ENCODE results near the gene TMEM204. TPM values are rescaled to one million over a fixed set of nuclear protein-coding genes. Genes with fewer than 3 reads are reported as not detected.

Gene TMEM204
- total and polyA plus RNA-seq, 10 of the 15 experiments (the other 5 are each of a cell fraction or from before 2014, with no cell fraction given) = 0.05 to 0.30 (median 0.18) TPM; not detected in 7

DNA sequence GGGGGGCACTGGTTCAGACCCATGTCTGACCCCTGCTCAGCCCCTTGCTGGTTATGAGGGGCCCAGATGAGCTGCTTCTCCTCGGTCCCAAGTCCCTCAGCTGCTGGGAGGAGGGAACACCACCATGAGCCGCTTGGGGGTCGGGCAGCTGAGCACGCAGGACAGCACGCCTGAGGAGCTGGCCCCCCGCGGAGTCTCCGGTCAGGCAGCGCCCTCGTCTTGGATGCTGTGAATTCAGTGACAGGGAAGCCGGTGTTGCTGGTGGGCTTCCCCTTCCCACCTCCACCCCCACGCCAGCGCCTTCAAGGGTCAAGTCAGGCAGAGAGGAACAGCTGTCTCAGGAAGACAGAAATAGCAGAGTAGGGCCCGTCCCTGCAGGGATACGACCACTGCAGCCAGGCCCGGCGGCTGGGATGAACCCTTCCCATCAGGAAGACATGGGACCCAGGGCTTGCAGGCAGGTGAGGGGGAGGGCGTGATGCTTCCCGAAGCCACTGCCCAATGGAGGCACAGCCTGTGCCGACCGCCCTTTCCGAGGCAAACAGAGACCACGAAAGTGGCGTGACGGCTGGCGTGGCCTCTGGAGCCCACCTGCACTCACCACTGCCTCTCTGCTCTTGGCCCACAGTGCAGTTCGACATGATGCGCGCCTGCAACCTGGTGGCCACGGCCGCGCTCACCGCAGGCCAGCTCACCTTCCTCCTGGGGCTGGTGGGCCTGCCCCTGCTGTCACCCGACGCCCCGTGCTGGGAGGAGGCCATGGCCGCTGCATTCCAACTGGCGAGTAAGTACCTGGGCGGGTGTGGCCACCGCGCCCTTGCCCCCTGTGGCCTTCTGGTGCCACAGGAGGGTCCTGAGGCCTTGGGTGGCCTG is 8.1 kb downstream of the TMEM204 start:
- H2AFZ ChIP-seq (ENCODE audit: control insufficient read depth, low read depth, low read length) = no peak overlapping the region
- no peak overlapping the region for H3K27ac ChIP-seq (ENCODE audit: control insufficient read depth, insufficient read depth)
- in situ Hi-C loops (cut with MboI) (no loop called here), intact Hi-C loops (cut with micrococcal nuclease; ENCODE audit: unreplicated experiment) (no loop called here)
- RAD21 ChIA-PET (ENCODE audit: unreplicated experiment) = no interaction called here
- SMC1A ChIA-PET (ENCODE audit: uncharacterized antibody, unreplicated experiment) = no interaction called here
- DNase-seq (ENCODE audit: low read depth, low spot score) = no peak
- no peak for FAIRE-seq
- H3K4me1 ChIP-seq (ENCODE audit: control insufficient read depth, insufficient read depth, low read length) = peaks cover 14% of the 10 kb centered on the region
- POLR2A ChIA-PET = no interaction called here
- no peaks in the 10 kb centered on the region for H4K20me1 ChIP-seq (ENCODE audit: control insufficient read depth, insufficient read depth)
- H3K79me2 ChIP-seq (ENCODE audit: control insufficient read depth, insufficient read depth, low read length) = no peaks in the 10 kb centered on the region
- no peaks in the 10 kb centered on the region for H3K27me3 ChIP-seq (replicated peaks in 1 of 2; ENCODE audit: control insufficient read depth in 2 of 2, insufficient read depth in 2 of 2, low read length in 1 of 2)
- BruUV-seq (replicated peaks) = no TSS peak
- TF ChIP-seq ZZZ3 (IDR thresholded peaks at IDR 0.05; ENCODE audit: control insufficient read depth, insufficient read length, low read depth) = no peak
- TF ChIP-seq BMI1 (IDR thresholded peaks at IDR 0.05; ENCODE audit: borderline replicate concordance) = no peak
- TF ChIP-seq, protein P1, sequence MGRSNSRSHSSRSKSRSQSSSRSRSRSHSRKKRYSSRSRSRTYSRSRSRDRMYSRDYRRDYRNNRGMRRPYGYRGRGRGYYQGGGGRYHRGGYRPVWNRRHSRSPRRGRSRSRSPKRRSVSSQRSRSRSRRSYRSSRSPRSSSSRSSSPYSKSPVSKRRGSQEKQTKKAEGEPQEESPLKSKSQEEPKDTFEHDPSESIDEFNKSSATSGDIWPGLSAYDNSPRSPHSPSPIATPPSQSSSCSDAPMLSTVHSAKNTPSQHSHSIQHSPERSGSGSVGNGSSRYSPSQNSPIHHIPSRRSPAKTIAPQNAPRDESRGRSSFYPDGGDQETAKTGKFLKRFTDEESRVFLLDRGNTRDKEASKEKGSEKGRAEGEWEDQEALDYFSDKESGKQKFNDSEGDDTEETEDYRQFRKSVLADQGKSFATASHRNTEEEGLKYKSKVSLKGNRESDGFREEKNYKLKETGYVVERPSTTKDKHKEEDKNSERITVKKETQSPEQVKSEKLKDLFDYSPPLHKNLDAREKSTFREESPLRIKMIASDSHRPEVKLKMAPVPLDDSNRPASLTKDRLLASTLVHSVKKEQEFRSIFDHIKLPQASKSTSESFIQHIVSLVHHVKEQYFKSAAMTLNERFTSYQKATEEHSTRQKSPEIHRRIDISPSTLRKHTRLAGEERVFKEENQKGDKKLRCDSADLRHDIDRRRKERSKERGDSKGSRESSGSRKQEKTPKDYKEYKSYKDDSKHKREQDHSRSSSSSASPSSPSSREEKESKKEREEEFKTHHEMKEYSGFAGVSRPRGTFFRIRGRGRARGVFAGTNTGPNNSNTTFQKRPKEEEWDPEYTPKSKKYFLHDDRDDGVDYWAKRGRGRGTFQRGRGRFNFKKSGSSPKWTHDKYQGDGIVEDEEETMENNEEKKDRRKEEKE (IDR thresholded peaks at IDR 0.05) = no peak
- no peak for TF ChIP-seq CEBPB (IDR thresholded peaks at IDR 0.05; ENCODE audit: borderline replicate concordance in 1 of 2, low read depth in 2 of 2, low read length in 2 of 2)
- TF ChIP-seq NR2C1 (IDR thresholded peaks at IDR 0.05) = no peak
- TF ChIP-seq MTA2 (IDR thresholded peaks at IDR 0.05; ENCODE audit: low read depth) = no peak
- TF ChIP-seq, protein P2, sequence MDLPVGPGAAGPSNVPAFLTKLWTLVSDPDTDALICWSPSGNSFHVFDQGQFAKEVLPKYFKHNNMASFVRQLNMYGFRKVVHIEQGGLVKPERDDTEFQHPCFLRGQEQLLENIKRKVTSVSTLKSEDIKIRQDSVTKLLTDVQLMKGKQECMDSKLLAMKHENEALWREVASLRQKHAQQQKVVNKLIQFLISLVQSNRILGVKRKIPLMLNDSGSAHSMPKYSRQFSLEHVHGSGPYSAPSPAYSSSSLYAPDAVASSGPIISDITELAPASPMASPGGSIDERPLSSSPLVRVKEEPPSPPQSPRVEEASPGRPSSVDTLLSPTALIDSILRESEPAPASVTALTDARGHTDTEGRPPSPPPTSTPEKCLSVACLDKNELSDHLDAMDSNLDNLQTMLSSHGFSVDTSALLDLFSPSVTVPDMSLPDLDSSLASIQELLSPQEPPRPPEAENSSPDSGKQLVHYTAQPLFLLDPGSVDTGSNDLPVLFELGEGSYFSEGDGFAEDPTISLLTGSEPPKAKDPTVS (IDR thresholded peaks at IDR 0.05; ENCODE audit: low read depth, low read length) = no peak
- TF ChIP-seq POLR2AphosphoS5 (IDR thresholded peaks at IDR 0.05; ENCODE audit: low read length) = no peak
- TF ChIP-seq, protein P3, sequence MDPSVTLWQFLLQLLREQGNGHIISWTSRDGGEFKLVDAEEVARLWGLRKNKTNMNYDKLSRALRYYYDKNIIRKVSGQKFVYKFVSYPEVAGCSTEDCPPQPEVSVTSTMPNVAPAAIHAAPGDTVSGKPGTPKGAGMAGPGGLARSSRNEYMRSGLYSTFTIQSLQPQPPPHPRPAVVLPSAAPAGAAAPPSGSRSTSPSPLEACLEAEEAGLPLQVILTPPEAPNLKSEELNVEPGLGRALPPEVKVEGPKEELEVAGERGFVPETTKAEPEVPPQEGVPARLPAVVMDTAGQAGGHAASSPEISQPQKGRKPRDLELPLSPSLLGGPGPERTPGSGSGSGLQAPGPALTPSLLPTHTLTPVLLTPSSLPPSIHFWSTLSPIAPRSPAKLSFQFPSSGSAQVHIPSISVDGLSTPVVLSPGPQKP (IDR thresholded peaks at IDR 0.05; ENCODE audit: low read depth, low read length) = no peak
- no peak for TF ChIP-seq ZNF622 (IDR thresholded peaks at IDR 0.05)
- H3K4me3 ChIP-seq = no peak overlapping the region
- H3K36me3 ChIP-seq (ENCODE audit: control insufficient read depth in 2 of 2, insufficient read depth in 2 of 2, low read length in 1 of 2) = no peaks in the 10 kb centered on the region
- CTCF ChIA-PET = no interaction called here
- H3K9ac ChIP-seq (ENCODE audit: control insufficient read depth, insufficient read depth, low read length) = no peak overlapping the region
- no peaks in the 10 kb centered on the region for H3K9me3 ChIP-seq (replicated peaks; ENCODE audit: control insufficient read depth, insufficient read depth, low read length)
- no peak for ATAC-seq
- 92% methylated on average over 39 of the region's 41 CpGs for WGBS (ENCODE audit: insufficient coverage, insufficient replicate concordance, low lambda C conversion rate, missing lambda C conversion rate)
- H3K4me2 ChIP-seq (ENCODE audit: control insufficient read depth, insufficient read depth) = no peak overlapping the region
